GM19099 (cell line): Measurements from ENCODE around the gene AADACL4.

Source experiments
- POLR2A ChIP-seq: IDR thresholded peaks from 3 replicates; pipeline ENCODE4 v1.6.1; 2011; ENCODE audit warnings: low read depth; ENCODE audit not compliant: insufficient read length; ENCODE audit errors: extremely low read depth

The AADACL4 gene

DNA sequence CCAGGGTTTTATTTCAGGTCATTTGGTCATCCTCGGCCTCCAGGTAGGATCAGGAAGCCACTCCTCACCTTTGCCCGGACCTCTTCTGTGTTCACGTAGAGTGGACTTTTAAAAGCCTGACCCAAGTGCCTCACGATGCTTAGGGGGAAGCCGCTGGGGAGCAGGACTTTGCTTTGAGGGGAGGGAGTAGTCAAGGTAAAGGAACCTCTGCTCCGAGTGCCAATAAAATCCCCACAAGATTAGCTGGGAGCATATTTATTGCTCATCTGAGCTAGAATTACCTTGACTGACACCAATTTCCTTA, 25.3 kb upstream of the AADACL4 start:
- no peak for TF ChIP-seq POLR2A

DNA sequence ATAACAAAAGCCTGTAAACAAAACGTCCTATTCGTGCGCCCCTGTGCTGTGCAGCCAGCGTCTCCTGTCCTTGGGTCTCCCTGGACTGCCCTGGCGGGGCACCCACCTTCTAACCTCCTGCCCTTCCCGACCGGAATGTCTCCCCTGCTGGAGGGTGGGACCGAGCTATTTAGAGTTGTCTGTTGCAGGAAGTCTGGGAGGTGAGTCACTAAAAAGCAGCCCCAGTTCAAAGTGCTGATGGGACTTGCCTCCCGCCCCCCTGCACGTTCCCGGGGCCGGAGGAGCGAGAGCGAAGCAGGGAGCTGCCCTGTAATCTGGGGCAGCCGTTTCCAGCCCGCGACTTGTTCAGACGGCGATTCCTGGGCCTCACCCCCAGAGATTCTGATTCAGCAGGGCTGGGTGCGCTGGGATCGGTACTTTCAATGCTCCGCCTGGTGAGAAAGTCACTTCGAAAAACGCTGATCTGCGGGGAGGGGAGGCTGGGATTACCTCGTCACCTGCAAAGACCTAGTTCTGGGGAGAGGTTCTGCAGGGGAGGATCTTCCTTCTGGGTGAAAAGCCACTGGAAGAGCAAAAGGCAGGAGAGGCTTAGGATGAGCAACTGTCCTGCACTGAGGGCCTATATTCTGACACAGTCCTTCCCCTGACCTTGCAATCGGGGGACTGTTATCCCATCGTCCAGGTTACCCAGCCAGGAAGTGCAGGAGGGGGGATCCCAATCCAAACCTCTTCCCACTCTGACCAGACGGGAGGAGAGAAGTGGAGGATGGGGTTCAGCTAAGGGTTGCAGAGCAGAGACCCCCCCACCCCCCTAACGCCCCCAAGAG, 24.7 kb upstream of the AADACL4 start:
- TF ChIP-seq POLR2A, result no peak

DNA sequence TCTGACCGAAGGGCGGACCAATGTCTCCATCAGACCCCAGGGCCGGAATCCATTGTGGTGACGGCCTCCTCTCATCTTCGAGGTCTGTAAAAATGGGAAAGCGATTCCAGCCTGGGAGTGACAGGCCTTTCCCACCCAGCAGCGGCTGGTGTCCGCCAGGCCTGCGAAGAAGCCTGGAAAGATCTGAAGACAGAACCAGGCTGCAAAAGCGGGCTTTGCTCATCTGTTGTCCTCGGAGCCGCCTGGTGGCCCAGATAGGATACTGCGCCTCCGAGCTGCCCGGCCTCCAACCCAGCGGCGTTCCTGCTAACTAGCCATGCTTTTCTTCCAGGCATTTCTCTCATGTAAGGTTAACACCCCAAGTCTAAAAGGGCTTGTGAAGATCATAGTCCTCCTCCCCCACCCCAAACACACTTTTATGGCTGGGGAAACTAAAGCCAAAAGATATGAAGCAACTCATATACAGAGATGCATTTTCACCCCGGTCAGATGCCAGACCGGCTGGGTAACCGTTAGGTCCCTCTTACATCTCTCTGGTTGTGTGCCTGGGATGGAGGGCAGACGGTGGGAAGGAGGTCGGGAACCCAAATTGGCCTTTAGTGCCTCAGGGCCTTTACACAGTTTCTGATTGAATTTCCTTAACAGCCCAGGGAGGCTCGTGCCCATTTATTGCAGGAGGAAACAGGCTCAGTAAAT, 23.9 kb upstream of the AADACL4 start:
- TF ChIP-seq POLR2A, result no peak

- no peak for TF ChIP-seq POLR2A
Observed at GRCh38 chr1:12620488-12620865, 23.4 kb upstream of the AADACL4 start.

- no peak for TF ChIP-seq POLR2A
Observed at GRCh38 chr1:12620931-12621330, 23.0 kb upstream of the AADACL4 start.

- no peak for TF ChIP-seq POLR2A
Observed at GRCh38 chr1:12621346-12622335, 22.2 kb upstream of the AADACL4 start.

- no peak for TF ChIP-seq POLR2A
Observed at GRCh38 chr1:12622506-12622905, 21.4 kb upstream of the AADACL4 start.

DNA sequence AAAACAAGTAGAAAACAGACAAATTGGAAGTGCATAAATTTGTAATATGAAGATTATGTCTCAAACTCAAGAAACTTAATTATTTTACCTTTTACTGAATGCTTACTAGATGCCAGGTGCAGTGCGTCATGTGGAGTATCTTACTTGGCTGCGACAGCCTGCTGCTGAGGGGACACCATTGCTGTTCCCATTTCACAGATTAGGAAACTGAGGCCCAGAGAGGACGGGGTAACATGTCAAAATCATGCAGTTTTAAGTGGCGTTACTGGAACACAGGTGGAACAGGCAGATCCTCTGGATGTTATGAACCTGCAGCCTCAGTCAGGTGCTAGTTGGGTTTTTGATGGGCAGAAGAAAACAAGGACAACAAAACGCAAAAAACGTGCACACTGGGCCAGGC, 18.6 kb upstream of the AADACL4 start:
- TF ChIP-seq POLR2A, result no peak

- TF ChIP-seq POLR2A, result no peak
Observed at GRCh38 chr1:12626888-12627287, 17.0 kb upstream of the AADACL4 start.

DNA sequence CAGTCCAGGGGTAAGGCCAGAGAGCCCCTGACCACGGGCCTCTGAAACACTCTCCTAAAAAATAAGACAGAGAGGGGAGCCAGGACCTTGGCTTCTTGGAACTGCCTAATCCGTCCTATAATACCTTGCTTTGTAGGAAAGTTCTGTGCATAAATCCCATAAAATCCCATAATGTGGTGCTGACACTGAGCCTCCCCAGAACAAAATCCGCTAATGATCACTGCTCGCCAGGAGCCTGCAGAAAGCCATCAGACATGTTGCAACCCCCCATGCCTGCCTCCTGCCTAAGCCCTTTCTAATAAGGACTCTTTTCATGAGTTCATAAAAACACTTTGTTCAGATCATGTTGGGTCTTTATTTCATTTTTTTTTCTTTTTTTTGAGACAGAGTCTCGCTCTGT, 16.6 kb upstream of the AADACL4 start:
- TF ChIP-seq POLR2A, result no peak

GRCh38 chr1:12629511-12629956, 14.4 kb upstream of the AADACL4 start:
- TF ChIP-seq POLR2A, result no peak

DNA sequence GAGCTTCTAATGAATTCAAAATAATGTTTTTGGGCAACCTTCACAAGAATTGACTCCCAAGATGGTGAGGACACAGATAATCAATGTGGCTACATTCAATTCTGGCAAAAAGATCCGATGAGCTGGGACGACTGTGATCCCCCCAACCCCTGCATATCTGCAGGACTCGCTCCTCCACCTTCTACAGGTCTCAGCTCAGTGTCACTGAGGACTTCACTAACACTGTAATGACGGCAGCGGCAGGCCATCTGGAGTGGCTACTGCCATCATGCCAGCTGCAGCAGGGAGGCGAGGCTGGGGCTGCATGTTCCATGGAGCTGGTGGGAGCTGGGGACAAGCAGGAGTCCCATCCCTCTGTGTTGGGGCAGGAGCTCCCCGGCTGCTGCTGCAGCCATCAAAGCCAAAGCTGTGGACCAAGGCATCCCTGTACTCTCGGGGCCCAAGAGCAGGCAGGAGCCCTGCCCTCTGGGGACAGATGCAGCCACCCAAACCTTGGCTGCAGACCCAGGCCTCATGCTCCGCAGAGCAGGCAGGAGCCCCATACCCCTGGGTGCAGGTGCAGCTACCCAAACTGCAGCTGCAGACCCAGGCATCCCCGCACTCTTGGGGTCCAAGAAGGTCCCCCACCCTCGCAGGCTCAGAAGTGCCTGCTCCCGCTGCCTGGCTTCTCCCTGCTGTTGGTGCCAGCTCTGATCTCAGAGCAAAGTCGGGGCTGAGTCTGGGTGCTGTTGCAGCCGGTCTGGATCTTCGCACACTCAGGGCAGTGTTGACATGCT, 13.7 kb upstream of the AADACL4 start:
- no peak for TF ChIP-seq POLR2A

DNA sequence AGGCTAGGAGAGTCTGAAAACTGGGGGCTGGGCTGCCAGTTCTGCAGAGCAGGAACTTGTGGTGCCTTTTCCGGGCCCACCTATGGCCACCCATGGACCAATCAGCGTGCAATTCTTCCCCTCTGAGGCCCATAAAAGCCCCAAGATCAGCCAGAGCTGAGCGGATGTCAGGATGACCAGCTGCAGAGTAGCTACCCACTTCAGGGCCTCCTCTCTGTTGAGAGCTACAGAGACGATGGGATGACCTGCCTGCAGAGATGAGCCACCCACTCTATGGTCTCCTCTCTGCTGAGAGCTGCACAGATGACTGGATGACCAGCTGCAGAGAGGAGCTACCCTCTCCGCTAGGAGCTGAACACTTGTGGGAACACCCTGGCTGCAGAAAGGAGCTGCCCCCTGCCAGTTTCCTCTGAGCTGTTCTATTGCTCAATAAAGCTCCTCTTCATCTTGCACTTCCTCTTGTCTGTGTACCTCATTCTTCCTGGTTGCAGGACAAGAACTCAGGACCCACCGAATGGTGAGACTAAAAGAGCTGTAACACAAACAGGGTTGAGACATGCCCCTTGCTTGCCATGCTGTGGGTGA, 12.8 kb upstream of the AADACL4 start:
- TF ChIP-seq POLR2A, result no peak

- no peak for TF ChIP-seq POLR2A
Observed at GRCh38 chr1:12631571-12631970, 12.3 kb upstream of the AADACL4 start.

DNA sequence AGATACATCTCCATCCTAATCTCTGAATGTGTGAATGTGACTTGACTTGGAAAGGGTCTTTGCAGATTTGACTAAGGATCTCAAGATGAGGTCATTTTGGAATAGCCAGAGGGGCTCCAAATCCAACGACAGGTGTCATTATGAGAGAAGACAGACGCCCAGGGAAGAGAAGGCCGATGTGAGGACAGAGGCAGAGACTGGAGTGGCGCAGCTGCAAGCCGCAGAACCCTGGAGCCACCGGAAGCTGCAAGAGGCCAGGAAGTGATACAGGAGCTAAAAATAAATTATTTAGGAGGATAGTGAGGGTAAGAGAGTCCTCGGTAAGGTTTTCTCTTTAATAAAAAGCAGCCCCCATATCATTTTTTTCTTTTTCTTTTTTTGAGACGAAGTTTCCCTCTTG, 9.7 kb upstream of the AADACL4 start:
- no peak for TF ChIP-seq POLR2A

DNA sequence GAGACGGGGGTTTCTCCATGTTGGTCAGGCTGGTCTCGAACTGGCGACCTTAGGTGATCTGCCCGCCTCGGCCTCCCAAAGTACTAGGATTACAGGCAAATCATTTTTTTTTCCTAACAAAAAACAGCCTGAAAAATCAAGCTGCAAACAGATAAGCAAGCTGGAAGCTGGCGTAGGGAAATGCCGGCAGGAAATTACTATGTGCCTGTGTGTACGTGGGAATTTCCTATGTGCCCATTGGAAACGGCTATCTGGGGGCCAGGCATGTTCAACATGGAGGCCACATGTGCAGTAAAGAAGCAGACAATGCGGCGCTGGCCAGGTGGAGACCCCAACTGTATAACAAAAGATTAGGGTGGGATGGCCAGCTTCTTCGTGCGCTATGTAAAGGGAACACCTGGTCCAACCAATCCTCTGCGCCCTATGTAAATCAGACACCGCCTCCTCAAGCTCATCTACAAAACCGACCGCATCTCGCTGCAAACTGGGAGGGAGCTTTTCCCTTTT, 9.1 kb upstream of the AADACL4 start:
- TF ChIP-seq POLR2A, result no peak
